Measurements from ENCODE around the gene AIMP1.

Gene AIMP1

GRCh38 chr4:106277140-106277675 lies 39.1 kb upstream of the AIMP1 start:
- TF ChIP-seq CTCF (IDR thresholded peaks at IDR 0.05; ENCODE audit: unreplicated experiment in 3 of 3): no peak
- Mint-ChIP-seq H3K27ac (no peak overlapping the region), H3K4me1 (no peaks in the 10 kb centered on the region), H3K27me3 (ENCODE audit: low read depth) (no peaks in the 10 kb centered on the region), H3K36me3 (ENCODE audit: low read depth) (peaks cover 29% of the 10 kb centered on the region), H3K9me3 (no peaks in the 10 kb centered on the region), H3K4me3 (no peak overlapping the region)

- Mint-ChIP-seq H3K9me3 (peaks cover 4% of the 10 kb centered on the region), H3K27ac (peak overlapping the region in 1 of 3 experiments; percentile 2), H3K4me1 (peaks cover 5% of the 10 kb centered on the region), H3K4me3 (no peak overlapping the region), H3K27me3 (ENCODE audit: low read depth) (no peaks in the 10 kb centered on the region), H3K36me3 (ENCODE audit: low read depth) (peaks cover 46% of the 10 kb centered on the region)
- TF ChIP-seq CTCF (IDR thresholded peaks at IDR 0.05; ENCODE audit: unreplicated experiment in 3 of 3): no peak
These were observed 32.1 kb upstream of the AIMP1 start for GRCh38 chr4:106284227-106284626.

- peak overlapping the region in 1 of 3 experiments; percentile 66 for H3K27ac Mint-ChIP-seq
- H3K36me3 Mint-ChIP-seq (ENCODE audit: low read depth): peaks cover 53% of the 10 kb centered on the region
- TF ChIP-seq CTCF (IDR thresholded peaks at IDR 0.05; ENCODE audit: unreplicated experiment in 3 of 3): no peak
These were observed 29.7 kb upstream of the AIMP1 start for GRCh38 chr4:106286611-106287010.

GRCh38 chr4:106287353-106287969 lies 28.9 kb upstream of the AIMP1 start:
- Mint-ChIP-seq H3K36me3 (ENCODE audit: low read depth) (peaks cover 46% of the 10 kb centered on the region), H3K9me3 (peaks cover 2% of the 10 kb centered on the region), H3K4me3 (no peak overlapping the region), H3K27ac (peak overlapping the region in 1 of 3 experiments; percentile 87), H3K27me3 (ENCODE audit: low read depth) (no peaks in the 10 kb centered on the region), H3K4me1 (peaks cover 5% of the 10 kb centered on the region)
- TF ChIP-seq CTCF (IDR thresholded peaks at IDR 0.05; ENCODE audit: unreplicated experiment in 3 of 3): no peak

More at GRCh38 chr4:106286611-106287010, 29.7 kb upstream of the AIMP1 start:
- H3K27me3 Mint-ChIP-seq (ENCODE audit: low read depth): no peaks in the 10 kb centered on the region
- H3K9me3 Mint-ChIP-seq: peaks cover 4% of the 10 kb centered on the region
- H3K4me1 Mint-ChIP-seq: peaks cover 5% of the 10 kb centered on the region
- no peak overlapping the region for H3K4me3 Mint-ChIP-seq

GRCh38 chr4:106289737-106290136 lies 26.6 kb upstream of the AIMP1 start:
- H3K4me1 Mint-ChIP-seq: no peaks in the 10 kb centered on the region
- H3K9me3 Mint-ChIP-seq: no peaks in the 10 kb centered on the region
- no peaks in the 10 kb centered on the region for H3K27me3 Mint-ChIP-seq (ENCODE audit: low read depth)
- TF ChIP-seq CTCF (IDR thresholded peaks at IDR 0.05; ENCODE audit: unreplicated experiment in 3 of 3): no peak
- no peak overlapping the region for H3K4me3 Mint-ChIP-seq
- H3K36me3 Mint-ChIP-seq (ENCODE audit: low read depth): peaks cover 40% of the 10 kb centered on the region
- no peak overlapping the region for H3K27ac Mint-ChIP-seq

- TF ChIP-seq CTCF (IDR thresholded peaks at IDR 0.05; ENCODE audit: unreplicated experiment in 3 of 3): no peak
- Mint-ChIP-seq H3K9me3 (no peaks in the 10 kb centered on the region), H3K4me3 (no peak overlapping the region), H3K27me3 (ENCODE audit: low read depth) (no peaks in the 10 kb centered on the region), H3K27ac (no peak overlapping the region), H3K36me3 (ENCODE audit: low read depth) (peaks cover 56% of the 10 kb centered on the region), H3K4me1 (no peaks in the 10 kb centered on the region)
These were observed 24.7 kb upstream of the AIMP1 start for GRCh38 chr4:106291678-106292077.

Data from nephron (organoid).